Psoas muscle (tissue), 8 donors: ENCODE results near the gene BRME1. TPM values are rescaled to one million over a fixed set of nuclear protein-coding genes. Genes with fewer than 3 reads are reported as not detected.

Experiments
- ATAC-seq, 4 donors: fragments of 200-7000 bp; cut with Tn5 transposase; one replicate each; pipeline ENCODE4 v1.9.1; 2020; ENCODE audit warnings: moderate library complexity in 3 of 4, mild to moderate bottlenecking in 2 of 4
- DNase-seq, 2 donors: peaks; one replicate each; pipeline ENCODE4 v3.0.0-alpha.2; 2020
- H3K27ac ChIP-seq: fragments of 200-600 bp; one replicate; pipeline ENCODE4 v1.8.0; 2022
- H3K27me3 ChIP-seq, 3 donors: fragments of 200-600 bp in 1 of 3; one replicate each; pipeline versions ENCODE4 v1.6.1 to v1.8.0; 2013 to 2022; ENCODE audit warnings: low read length in 2 of 3, mild to moderate bottlenecking in 2 of 3, moderate library complexity in 1 of 3; ENCODE audit not compliant: insufficient read depth in 3 of 3
- H3K36me3 ChIP-seq, 2 donors: fragments of 200-600 bp in 1 of 2; one replicate each; pipeline versions ENCODE4 v1.6.1 to v1.8.0; 2013 to 2022; ENCODE audit warnings: low read depth in 1 of 2, mild to moderate bottlenecking in 1 of 2, moderate library complexity in 1 of 2; ENCODE audit not compliant: insufficient read depth in 1 of 2
- H3K4me1 ChIP-seq: fragments of 200-600 bp; one replicate; pipeline ENCODE4 v1.8.0; 2022
- H3K4me3 ChIP-seq: fragments of 200-600 bp; one replicate; pipeline ENCODE4 v1.8.0; 2022; ENCODE audit warnings: mild to moderate bottlenecking
- H3K9me3 ChIP-seq: fragments of 200-600 bp; one replicate; pipeline ENCODE4 v1.8.0; 2022
- CTCF ChIP-seq: fragments of 200-600 bp; IDR thresholded peaks from one replicate; pipeline ENCODE4 v1.8.0; 2022; ENCODE audit warnings: antibody characterized with exemption
- WGBS, 3 donors: extraction: QIAGEN DNeasy Blood & Tissue Kit; methylation state at CpG; one replicate each; pipeline versions ENCODE4 v1.1.6 to v1.1.7; 2013; 5-methylcytosine and 5-hydroxymethylcytosine counted together
- intact Hi-C, 2 donors: fragments of 100-400 bp; cut with DNase I; formaldehyde crosslinking; loops; one replicate each; pipeline versions ENCODE4 v1.11.0 to v1.14.2; 2022
- polyA plus RNA-seq, 3 donors: library from polyadenylated mRNA; stranded (reverse); fragments of 200-250 nt; gene quantifications; one replicate each; pipeline ENCODE4 v1.2.3, GENCODE V29; 2013
- total RNA-seq, 4 donors: library from RNA; stranded (reverse); fragmentation: NEBNext Ultra II Directional in 2 of 4; extraction: Animal tissue kit (Norgen Biotek cat#: 25700) in 2 of 4; gene quantifications; one replicate each; pipeline versions ENCODE4 v1.2.1 to v1.2.4, GENCODE V29; 2021 to 2023
- donor health status: healthy with polysubstance abuse.
- donor health status: DM: no; HTN: no; CAD: no; lungs with moderate emphysema.
- donor health status: Bipolar disorder and iron deficiency.
- donor health status: healthy.
- donor health status: DM: yes; HTN: yes; CAD: no.
- donor health status: DM: no; HTN: no; CAD: no.
- donor health status: DM: no; HTN: no; CAD: no.
- donor health status: DM: yes; HTN: yes; CAD: no.

BRME1 gene
- total and polyA plus RNA-seq, 7 donors = 0.27 to 2.5 (median 1.1) TPM

- H3K36me3 ChIP-seq = no peaks in the 10 kb centered on the region
- H3K9me3 ChIP-seq = no peaks in the 10 kb centered on the region
- no peak overlapping the region for H3K27ac ChIP-seq
- intact Hi-C loops = no loop called here
- TF ChIP-seq CTCF = no peak
- no peak for DNase-seq
- ATAC-seq = no peak
- 71 to 75% (median 74%) methylated on average over 5 of the region's 5 CpGs for WGBS, 3 donors
- no peaks in the 10 kb centered on the region for H3K27me3 ChIP-seq
- no peaks in the 10 kb centered on the region for H3K4me1 ChIP-seq
- H3K4me3 ChIP-seq = no peak overlapping the region
Observed at GRCh38 chr19:13899912-13900584, 5.9 kb downstream of the BRME1 start.

- DNase-seq (no peak), ATAC-seq (no peak)
- H3K4me3 ChIP-seq = no peak overlapping the region
- no peaks in the 10 kb centered on the region for H3K4me1 ChIP-seq
- no peaks in the 10 kb centered on the region for H3K9me3 ChIP-seq
- H3K27ac ChIP-seq = no peak overlapping the region
- no peaks in the 10 kb centered on the region for H3K27me3 ChIP-seq
- no peaks in the 10 kb centered on the region for H3K36me3 ChIP-seq
- no peak for TF ChIP-seq CTCF
- 77 to 82% (median 82%) methylated on average over 10 of the region's 10 CpGs for WGBS, 3 donors
- intact Hi-C loops = no loop called here
Observed at GRCh38 chr19:13899393-13899792, 6.5 kb downstream of the BRME1 start.

- Histone ChIP-seq H3K4me3 (no peak overlapping the region), H3K9me3 (no peaks in the 10 kb centered on the region), H3K27me3 (no peaks in the 10 kb centered on the region), H3K27ac (no peak overlapping the region), H3K4me1 (no peaks in the 10 kb centered on the region), H3K36me3 (no peaks in the 10 kb centered on the region)
- 98 to 100% (median 99%) methylated on average over 2 of the region's 2 CpGs for WGBS, 3 donors
- intact Hi-C loops = no loop called here
- no peak for DNase-seq
- TF ChIP-seq CTCF = no peak
- ATAC-seq = no peak
Observed at GRCh38 chr19:13896227-13896626, 9.7 kb downstream of the BRME1 start.

GRCh38 chr19:13894552-13894951, 11.4 kb downstream of the BRME1 start:
- TF ChIP-seq CTCF = no peak
- Histone ChIP-seq H3K27ac (no peak overlapping the region), H3K4me3 (no peak overlapping the region), H3K36me3 (no peaks in the 10 kb centered on the region), H3K9me3 (no peaks in the 10 kb centered on the region), H3K27me3 (no peaks in the 10 kb centered on the region), H3K4me1 (no peaks in the 10 kb centered on the region)
- ATAC-seq (no peak), DNase-seq (no peak)
- intact Hi-C loops = no loop called here
- WGBS, 3 donors = 83 to 85% (median 85%) methylated on average over 5 of the region's 5 CpGs

GRCh38 chr19:13892870-13893269, 13.0 kb downstream of the BRME1 start:
- intact Hi-C loops = no loop called here
- ATAC-seq (no peak), DNase-seq (no peak)
- Histone ChIP-seq H3K27ac (no peak overlapping the region), H3K36me3 (no peaks in the 10 kb centered on the region), H3K27me3 (no peaks in the 10 kb centered on the region), H3K4me3 (no peak overlapping the region), H3K4me1 (no peaks in the 10 kb centered on the region), H3K9me3 (no peaks in the 10 kb centered on the region)
- 79 to 87% (median 82%) methylated on average over 9 of the region's 9 CpGs for WGBS, 3 donors
- no peak for TF ChIP-seq CTCF
